Amniotic epithelial cell (primary cell): ENCODE data around the gene CAPZA3.
"Not testable (repeated sequence)": the region's sequence is repeated elsewhere in the genome, so short reads cannot be mapped to it uniquely, and the experiment has no call there.

Source experiments
- DNase-seq: peaks from one replicate; pipeline ENCODE4 v3.0.0-alpha.2; 2010; ENCODE audit warnings: low read depth

Gene CAPZA3, protein sequence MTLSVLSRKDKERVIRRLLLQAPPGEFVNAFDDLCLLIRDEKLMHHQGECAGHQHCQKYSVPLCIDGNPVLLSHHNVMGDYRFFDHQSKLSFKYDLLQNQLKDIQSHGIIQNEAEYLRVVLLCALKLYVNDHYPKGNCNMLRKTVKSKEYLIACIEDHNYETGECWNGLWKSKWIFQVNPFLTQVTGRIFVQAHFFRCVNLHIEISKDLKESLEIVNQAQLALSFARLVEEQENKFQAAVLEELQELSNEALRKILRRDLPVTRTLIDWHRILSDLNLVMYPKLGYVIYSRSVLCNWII

DNA sequence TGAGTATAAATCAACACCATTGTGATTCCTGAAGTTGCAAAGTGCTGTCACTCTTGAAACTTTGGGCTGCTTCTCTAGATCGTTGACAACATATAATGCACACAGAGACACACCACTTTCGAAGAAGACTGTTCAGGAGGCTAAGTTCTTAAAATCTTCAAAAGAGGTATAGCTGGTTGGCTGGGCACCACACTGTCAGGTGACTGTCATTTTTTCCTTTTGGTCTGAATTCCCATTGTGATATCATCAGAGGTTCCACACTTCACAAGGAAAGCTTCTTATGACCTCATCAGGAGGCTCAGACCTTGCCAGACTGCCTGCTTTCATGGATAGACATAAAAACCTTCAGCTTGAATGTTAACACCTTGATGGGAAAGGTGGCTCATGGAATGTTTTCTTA, at the start of gene CAPZA3, which contains the start of gene PLCZ1:
Gene CAPZA3, plus strand, starts transcription at position 301 of the 400 bp plus-strand sequence. CDS start 150 bp downstream, outside the sequence.
Gene PLCZ1, minus strand, starts transcription at position 194 of the 400 bp plus-strand sequence. CDS start 641 bp downstream, outside the sequence.
- no peak for DNase-seq

DNA sequence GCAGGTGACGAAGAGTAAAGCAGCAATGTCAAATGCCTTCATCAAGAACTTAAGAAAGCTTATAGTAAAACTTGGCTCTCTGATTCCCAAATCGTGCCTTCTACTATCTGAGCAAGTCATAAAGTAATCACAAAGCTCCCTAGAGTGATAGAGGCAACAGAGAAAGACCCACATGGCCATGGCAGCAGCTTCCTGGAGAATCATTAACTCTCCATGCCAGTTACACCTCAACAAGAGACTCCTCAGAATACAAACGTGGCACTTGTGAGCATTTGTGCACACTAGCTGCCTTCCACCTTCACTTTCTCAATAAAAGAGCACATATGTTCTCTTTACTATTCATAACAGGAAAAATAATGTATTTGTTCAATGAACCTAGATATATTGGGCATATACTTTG, 48.1 kb upstream of the CAPZA3 start:
- DNase-seq = no peak

DNA sequence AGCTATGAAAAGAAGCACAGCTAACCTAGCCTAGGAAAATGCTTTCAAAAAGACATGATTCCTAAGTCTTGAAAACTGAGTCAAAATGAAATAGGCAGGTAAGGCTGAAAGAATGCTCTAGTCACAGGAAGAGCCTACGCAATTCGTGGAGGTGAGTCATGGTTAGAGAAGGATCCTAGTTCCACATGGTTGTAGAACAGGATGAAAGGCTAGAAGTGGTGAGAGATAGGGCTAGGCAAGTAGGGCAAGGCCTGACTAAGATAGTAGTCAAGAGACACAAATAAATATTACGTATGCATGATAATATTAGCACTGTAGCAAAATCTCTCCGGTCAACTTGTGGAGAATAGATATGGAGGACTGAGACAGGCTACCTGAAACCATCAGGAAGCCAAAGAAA, 47.3 kb upstream of the CAPZA3 start:
- peak; percentile 92 for DNase-seq

DNA sequence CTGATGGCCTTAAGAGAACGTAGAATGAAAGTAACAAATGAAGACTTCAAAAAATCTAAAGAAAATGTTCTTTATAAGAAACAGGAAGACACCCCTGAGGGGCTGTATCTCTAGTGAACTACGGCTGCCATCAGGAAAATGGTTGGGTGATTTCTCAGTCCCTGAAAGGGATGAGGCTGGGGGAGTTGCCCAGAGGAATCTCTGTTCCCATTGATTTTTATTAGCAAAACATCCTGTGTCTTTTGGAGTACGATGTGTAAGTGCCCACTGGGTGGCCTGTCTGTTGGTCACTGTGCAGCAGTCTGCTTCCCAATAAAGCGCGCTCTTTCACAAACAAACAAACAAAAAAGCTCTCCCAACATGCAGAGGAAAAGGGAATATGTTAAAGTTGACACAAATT, 43.9 kb upstream of the CAPZA3 start:
- not testable (repeated sequence) for DNase-seq

DNA sequence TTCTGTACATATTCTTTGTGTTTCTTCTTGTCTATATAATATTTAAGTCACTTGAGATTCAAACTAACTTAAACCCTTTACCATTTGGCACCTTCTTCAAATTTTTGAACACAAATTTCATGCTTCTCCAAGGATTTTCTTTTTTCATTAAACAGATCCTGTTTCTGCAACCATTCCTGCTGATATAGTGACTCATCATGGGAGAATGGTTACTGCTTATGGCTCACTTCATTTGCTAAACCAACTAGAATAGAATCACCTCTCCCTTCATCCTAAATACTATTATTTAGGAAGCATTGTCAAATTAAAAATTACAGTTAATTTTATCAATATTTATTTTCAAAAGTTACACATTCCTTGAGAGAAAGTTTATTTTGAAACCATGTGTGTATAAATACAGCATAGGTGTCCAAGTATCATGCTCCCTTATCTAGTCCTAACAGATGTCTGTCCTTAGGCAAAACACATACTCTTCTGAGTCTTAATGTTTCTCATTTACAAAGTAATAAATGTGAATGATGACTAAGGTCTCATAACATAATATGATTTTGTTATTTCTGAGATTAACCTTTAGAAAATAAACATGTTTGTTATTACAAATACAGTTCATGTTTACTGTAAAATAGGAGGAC, 40.8 kb upstream of the CAPZA3 start:
- DNase-seq = peak; percentile 56

DNA sequence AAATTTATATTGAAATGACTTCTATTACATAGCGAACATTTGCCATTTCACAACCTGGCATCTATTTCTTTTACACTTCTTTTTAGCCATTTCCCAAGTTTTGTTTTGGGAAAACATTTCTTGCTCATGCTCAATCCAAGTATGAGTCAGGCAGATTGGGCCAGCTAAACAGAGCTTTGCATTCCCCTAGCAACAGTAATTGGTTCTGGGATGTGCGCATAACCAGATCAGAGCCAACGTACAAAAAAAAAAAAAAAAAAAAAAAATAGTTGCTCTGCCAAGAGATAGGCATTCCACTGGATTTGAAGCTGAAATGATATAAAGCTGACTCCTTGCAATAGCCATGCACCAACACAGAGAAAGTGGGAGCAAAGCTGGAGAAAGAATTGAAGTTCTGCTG, 37.6 kb upstream of the CAPZA3 start:
- DNase-seq = peak; percentile 85

DNA sequence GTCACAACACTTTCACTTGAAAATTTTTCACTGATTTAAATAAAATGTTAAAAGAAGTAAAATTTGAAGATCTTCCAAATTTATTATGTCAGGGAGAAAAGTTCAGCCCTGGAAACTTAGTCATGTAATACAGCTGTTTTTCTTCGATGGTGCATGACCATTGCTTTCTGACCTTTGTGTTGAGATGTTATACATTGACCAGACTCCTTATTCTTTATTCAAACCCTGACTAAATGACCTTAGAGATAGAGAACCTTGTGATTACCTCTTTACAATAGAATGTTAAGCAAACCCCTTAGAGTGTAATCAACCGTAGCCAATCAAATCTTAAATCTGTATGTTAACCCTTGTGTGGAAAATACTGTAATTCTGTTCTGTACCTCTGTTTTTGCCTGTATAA, 34.6 kb upstream of the CAPZA3 start:
- no peak for DNase-seq

DNA sequence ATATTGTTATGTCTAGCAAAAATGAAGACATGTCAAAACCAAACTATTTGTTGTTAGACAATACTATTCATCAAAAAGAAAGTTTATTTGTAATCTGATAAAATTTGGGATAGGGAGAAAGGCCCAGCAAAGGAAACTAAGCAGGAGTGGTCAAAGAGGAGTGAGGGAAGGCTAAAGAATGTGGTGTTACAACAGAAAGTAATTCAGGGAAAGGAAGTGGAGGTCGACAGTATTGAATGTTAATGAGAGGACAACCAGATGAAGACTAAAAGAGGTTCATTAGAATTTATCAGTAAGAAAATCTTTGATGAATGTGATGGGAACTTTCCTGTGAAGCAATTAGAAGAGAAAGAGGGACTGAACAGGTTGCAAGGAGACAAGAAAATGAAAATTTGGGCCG, 34.0 kb upstream of the CAPZA3 start:
- no peak for DNase-seq

DNA sequence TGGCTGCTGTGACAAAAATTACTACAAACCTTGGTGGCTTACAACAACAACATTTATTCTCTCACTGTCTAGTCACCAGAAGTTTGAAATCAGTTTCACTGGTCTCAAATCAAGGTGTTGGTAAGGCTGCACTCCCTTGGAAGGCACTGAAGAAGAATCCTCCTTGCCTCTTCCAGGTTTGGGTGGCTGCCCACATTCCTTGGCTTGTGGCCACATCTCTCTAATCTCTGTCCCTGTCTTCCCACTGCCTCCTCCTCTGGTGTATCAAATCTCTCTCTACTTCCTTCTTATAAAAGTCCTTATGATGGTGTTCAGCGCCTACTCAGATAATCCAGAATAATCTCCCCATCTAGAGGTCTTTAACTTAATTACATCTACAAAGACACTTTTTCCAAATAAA, 31.1 kb upstream of the CAPZA3 start:
- DNase-seq = peak; percentile 19

DNA sequence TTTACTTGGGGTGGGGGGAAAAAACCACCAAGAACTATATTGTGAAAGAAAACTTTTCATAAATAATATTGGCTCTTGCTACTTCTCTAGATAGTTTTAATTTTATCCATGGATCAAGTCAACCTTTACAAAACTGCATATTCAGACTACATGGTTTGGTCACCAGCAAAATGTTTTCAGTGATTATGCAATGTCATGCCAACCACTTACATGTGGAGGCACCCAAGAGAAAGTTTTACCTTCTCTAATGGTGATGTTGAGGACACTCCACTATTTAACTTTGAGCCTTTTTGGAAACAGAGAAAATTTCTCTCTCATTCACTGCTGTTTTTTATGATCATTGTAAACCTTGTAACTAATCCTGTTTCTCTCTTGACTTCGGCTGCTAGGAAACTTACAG, 21.7 kb upstream of the CAPZA3 start:
- DNase-seq = no peak

DNA sequence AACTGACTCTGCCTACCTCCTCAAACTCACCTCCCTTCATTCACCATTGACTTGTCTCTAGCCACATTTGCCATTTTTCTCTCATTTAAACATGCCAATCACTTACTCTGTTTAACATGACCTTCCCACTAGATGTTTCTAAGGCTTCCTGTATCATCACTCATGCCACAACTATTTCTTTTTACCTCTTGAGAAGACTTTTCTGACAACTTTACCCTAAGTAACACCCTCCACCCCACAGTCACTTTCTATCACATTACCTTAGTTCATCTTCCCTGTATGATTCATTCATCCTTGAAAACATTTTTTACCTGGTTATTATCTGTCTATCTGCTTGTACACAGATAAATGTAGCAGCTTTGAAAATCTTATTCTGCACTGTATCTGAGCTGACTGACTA, 19.5 kb upstream of the CAPZA3 start:
- no peak for DNase-seq

DNA sequence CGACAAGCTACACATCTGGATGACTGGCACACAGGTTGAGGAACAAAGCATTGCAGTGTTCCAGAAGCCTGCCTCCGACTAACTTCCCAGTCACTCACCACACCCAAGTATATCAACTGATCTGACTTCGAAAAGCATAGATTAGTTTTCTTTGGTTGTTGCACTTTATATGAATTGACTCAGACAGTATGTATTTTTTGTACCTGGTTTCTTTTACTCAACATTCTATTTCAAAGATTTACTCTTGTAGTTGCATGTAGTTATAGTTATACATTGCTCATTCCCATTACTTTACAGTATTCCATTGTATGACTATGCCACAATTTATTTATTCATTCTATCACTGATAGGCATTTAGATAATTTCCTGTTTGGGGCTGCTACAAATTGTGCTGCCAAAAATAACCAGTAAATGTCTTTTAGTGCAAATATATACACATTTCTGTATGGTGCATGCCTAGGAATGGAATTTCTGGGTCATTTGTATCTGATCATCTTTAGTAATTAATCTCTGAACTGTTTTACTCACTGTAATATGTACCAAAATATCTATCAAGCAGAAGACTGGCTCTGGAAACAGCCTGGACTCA, 17.9 kb upstream of the CAPZA3 start:
- DNase-seq = no peak

DNA sequence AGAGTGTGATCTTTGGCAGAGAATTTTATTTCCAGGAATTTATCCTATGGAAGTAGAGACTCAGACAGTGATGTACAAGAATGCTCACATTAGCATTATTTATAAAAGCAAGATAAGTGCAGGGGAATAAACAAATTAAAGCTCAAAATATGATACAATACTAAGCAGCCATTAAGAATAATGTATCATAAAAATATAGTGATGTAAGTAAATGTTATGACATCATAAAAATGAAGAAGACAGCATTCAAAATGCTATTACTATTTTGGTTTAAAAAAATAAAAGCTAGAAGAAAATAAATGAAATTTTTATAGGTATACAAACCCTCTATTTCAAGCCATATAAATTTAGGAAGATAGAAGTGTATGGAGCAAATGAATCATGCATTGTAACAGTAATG, 17.2 kb upstream of the CAPZA3 start:
- no peak for DNase-seq

DNA sequence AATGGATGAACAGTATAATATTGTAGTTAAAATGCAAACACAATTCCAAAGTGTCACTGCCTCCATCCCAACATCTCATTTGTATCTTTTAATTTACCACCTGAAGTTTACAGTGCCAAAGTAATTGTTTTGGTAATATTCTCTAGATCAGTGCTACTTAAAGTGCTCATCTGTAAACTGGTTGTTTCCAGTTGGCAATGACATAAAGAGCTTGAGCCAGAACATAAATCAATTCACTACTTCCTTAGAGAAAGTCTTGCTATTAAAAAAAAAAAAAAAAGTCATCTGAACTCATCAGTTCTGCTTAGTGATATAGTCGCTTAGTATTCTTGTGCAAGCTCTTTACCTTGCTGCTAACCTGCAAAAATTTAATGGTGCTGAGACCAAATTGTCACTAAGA, 16.5 kb upstream of the CAPZA3 start:
- no peak for DNase-seq

DNA sequence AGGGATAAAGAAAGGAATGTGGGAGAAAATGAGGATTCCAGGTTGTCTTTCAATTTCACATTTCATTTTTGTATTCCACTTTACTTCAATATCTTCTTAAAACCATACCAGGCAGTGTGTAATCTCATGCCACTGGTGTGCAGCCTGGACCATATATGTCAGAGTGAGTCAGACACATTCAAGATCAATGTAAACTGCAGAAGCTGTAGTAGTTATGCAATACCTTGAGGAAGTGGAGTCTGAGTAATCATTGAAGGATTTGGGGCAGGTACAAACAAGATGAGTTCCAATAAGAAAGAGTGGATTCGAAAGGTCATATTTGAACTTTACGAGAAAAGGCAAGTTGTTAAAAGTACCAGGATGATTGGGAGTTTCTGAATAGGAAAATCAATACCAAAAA, 14.2 kb upstream of the CAPZA3 start:
- peak; percentile 81 for DNase-seq

DNA sequence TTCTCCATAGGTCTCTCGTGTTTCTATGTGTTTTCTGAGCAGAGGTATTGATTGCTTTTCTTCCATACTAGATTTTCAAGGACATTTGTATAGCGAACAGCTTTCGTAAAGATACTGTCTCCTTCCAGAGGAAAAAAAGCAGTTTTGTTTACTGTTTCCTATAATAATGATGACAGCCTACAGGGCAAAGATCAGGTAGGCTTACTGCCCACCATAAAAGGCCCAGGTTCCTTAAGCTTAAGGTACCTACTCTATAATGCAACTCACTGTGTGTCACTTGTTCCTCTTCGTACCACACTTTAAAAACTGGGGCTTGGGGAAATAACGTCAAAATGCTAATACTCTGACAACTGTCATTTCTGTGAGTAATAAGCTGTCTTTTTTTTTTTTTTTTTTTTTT, 6.8 kb upstream of the CAPZA3 start:
- DNase-seq = no peak

DNA sequence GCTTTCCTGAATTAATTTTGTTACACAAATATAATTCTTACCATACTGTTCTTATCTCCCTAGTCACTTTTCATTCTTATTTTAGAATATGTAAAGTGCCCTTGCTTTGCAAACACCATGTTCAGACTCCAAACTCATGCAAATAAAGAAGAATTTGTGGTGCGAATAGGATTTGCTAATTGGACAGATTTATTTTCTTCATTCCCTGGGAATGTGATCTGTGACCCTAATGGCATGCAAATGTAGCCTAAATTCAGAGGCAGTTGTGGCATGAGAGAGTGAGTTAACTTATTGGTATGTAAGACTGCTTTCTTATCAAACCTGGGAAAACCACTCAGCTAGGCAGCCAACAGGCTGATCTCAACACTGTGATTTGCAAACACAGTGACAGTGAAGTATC, 10.0 kb downstream of the CAPZA3 start:
- peak; percentile 97 for DNase-seq

DNA sequence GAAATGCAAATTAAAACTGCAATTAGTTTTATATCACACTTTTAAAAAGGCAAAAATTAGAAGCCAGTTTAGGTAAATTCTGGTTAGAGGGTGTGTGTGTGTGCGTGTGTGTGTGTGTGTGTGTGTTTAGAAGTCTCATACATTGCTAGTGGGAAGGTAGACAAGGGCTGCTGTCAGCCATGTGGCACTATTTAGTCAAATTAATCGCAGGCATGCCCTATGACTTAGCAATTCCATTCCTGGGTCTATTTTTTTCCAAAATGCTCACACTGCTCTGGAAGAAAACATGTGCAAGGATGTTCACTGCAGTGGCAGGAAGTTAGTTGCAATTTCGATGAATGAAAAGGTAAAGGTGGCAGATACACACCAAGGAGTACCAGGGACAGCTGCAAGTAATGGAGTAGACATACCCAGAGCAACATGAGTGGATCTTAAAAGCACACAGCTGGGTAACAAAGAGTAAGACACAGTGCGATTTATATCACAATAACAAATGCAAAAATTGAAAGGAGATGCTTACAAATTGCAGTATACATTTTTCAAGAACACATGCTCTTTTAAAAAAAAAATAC, 11.6 kb downstream of the CAPZA3 start:
- no peak for DNase-seq

DNA sequence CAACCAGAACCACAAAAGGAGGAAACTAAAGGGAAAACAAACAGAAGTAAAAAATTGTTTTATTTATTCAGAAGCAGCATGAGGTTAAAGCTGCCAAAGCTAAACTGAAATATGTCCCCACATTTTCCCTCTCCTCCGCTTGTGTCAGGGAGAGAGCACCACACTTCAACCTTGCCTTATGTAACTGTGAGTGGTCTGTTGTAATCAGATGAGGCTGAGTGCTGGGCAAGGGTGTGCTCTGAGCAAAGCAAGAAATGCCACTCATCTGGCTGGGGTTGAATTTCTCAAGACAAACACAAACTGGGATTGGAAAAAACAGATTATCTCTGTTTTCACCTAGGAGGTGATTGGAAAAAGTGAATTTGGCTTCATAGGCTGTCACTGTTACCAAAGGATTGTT, 12.2 kb downstream of the CAPZA3 start:
- DNase-seq = peak; percentile 87

DNA sequence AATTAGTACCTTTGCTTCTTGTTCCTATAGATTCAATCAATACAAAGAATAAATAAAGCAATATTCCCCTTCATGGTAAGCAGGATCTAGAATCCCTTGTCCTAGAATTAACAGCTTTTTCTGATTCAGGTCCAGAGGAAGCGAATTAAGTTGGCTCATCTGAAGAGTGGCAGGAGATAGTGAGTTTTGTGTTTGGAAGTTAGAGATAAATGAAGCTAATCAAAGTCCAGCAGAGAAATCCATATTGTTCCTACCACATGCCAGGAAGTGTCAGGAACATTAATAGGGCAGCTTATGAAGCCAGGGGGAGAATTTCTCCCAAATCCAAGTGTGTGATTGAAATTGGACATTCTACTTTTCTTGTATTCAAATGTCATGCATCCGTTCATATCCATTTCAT, 13.9 kb downstream of the CAPZA3 start:
- no peak for DNase-seq

DNA sequence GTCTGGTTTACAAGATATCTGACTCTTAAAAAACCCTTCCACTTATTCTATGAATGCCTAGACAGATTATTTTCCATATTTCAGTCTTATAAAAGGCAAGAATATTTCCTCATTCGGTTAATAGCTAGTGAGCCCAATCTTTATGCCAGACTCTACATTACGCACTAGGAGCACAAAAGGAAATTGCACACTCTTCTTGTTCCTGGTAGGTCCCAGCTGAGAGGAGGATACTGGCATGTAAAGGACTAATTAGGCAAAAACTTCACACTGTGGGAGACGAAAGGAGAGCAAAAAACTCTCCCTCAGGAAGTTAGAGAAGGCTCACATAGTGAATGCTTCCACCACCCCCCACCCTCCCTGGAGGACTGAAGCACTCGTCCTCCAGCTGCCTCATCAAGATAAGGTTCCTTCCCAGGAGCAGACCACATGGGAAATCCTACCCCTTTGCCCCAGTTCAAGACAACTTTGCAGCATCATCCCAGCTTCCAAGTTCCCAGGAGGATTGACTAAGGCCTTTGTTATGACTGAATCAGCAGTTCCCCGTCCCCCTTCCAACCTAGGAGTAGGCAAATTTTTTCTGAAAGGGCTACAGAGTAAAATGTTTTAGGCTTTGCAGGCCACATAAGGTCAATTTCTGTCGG, 14.5 kb downstream of the CAPZA3 start:
- peak; percentile 95 for DNase-seq

DNA sequence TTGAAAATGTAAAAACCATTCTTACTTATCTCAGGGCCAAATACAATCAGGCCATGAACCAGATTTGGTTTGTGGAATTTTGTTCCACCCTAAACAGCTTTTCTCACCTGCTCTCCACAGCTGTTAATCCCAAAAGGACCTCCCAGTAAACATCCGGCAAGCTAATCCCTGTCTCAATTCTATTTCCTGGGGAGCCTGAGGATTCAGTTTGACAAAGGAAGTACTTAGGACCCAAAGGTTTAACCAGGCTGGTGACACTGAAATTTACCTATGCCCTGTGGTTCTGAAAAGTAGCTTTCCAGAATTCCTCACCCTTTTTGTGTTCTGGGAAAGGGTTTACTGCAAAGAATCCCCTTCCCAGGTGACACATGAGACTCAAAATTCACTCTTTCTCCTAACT, 15.0 kb downstream of the CAPZA3 start:
- no peak for DNase-seq
